DMS 273 treated with DMSO at 0.1 percent for 48 hours (cell line): ENCODE data around the gene HPSE.
"Not testable (repeated sequence)": the region's sequence is repeated elsewhere in the genome, so short reads cannot be mapped to it uniquely, and the experiment has no call there.

Source experiments
- DNase-seq: peaks from one replicate; lab custom pipeline; 2025; lab: John Stamatoyannopoulos, UW

The HPSE gene

DNA sequence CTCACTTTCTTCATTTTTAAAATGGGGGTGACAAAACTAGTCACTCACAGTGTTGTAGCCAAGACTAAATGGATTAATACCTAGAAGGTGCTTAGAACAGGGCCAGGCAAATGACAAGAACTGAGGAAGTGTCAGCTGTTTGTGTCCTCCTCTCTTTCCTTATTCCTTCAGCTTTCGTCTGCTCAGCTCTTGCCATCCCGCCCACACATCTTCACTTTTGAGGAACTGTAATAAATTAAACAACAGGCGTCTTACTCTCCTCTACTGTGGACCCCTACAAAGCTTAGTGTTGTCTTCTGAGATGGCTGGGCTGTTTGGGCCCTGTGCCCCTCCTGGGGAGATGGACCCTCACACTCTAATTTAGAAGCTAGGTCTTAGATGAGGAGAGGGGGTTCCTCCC, 2.7 kb downstream of the HPSE start:
- no peak for DNase-seq

DNA sequence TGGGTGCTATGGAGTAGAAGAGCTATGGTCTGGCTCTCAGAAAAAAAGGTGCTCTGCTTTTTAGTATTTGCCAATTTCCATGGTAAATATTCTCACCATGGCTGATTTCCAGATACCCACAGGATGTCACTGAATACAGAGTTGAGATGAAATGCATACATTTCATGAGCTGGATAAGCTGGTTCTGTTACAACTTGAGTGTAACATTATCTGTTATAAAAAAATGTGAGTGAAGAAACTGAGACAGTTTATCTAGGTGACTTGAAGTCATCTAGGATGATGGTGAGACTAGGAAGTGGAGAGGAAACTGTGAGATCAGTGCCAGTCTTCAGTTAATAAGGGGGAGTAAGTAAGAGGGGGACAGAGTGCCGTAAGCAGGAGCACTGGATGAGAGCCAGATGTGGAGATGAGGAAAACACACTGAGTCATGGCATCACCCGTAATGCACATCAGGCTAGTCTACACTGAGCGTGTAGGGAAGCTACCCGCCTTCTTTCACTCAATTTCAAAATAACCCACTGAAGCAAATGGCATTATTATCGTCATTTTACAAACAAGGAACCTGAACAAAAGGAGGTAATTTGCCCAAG, 5.0 kb downstream of the HPSE start:
- DNase-seq: no peak

DNA sequence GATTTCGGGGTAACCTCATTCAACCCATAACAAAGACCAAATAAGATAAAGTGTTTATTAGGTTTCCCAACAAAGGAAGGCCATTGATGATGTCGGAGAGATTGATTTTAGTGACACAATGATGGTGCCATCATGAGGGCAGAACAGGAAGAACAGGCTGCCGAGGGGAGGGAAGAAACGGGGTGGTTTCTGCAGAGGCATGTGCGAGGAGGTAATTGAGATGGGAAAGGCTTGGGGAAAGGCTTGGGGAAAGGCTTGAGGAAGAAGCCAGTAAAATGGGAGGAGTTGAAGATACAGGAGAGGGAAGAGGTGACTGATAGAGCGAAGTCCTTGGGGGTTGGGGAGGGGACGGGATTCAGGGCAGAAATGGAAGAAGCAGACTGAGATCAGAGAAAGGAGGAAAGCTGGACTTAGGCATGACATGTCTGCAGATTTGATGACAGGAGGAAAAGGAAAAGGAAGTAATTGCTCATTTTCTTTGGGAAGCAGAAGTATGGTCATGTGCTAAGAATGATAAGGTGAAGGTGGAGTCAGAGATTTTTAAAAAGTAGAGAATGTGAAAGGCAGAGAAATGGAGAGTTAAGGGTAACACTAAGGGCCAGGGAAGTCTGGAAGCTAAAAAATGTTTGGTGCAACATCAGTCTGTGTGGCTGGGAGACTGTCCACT, 6.0 kb downstream of the HPSE start:
- DNase-seq: no peak

DNA sequence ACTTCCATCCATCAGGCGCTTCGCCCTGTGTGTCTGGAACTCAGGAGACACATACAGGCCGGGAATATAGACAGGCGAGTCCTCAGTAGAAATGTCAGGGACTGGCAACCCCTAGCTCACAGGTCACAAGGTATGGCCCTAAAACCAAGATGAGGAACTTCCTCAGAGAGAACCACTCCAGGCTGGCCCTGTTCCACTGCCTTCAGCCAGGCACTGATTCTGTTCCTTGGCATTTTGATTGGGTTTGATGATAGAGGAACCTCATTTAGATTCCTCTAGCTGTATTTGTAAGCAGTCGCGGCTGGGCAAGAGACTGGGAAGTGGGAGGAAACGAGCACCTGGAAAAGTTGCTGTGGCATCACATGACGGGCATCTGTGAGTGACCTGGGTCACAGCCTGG, 8.1 kb downstream of the HPSE start:
- no peak for DNase-seq

DNA sequence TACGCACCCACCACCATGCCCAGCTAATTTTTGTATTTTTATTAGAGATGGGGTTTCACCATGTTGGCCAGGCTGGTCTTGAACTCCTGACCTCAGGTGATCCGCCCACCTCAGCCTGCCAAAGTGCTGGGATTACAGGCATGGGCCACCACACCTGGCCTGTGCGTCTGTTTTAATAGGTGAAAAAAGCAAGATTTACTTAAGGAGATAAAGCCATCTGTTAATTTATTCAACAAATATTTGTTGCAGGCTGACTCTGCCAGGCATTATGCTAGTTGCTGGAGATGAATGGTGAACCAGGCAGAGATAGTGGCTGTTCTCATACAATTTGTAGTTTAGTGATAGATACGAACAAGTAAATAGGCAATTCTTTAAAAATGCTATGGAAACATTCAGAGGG, 9.3 kb downstream of the HPSE start:
- DNase-seq: not testable (repeated sequence)

DNA sequence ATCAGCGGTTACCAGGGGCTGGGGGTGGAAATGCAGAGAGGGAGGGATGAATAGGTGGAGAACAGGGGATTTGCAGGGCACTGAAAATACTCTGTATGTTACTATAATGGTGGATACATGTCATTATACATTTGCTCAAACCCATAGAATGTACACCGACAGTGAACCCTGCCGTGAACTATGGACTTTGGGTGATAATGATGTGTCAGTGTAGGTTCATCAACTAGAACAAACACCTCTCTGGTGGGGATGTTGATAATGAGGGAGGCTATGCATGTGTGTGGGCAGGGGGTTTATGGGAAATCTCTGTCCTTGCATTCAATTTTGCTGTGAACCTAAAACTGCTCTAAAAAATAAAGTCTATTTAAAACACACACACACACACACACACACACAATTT, 11.5 kb downstream of the HPSE start:
- DNase-seq: no peak

DNA sequence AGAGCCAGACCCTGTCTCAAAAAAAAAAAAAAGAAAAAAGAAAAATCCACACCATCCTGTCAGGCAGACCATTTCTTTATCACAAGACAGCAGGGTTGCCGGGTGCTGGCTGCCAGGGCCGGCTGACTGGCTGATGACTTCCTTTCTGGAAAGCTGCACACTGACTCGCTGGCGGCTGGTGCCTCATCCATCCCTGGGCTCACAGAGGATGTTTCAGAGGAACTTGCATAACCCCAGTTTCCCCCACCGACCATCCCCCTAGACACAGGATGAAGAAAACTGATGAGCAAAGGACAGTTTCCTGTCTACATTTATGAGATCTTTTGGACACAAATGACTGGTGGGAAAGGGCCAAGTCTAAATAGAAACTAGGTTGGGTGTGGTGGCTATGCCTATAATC, 14.1 kb downstream of the HPSE start:
- DNase-seq: no peak

DNA sequence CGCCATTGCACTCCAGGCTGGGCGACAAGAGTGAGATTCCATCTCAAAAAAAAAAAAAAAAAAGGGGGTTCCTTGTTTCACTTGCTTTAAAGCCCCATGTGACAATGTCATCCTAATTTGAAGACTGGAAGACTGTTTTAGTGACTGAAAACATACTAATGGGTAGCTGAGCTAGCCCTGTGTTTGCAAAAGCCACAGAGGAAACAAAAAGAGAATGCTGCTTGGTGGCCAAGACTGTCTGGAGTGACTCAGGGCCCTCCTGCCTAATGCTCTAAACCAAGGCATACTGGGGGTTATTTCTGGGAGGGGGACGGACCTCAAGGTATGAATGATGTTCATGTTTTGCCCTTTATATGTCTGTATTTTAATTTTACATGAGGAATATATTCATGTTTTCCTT, 16.0 kb downstream of the HPSE start:
- DNase-seq: no peak

DNA sequence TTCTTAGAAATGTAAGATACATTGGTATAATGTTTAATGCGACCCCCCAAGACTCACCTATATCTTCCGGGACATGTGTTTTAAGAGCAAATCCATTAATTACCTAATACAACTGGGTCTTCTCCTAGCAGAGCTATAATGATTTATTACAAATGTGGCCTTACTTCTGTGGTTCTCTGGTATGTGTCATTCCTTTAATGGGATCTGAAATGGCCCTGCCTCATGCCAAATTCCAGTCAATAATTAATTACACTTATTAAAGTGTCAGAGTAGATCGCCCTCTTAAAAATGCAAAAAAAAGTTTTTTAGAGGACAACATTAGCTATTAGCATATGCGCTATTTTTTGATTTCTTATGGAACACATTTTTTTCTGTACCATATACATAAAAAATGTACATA, 17.0 kb downstream of the HPSE start:
- DNase-seq: no peak

DNA sequence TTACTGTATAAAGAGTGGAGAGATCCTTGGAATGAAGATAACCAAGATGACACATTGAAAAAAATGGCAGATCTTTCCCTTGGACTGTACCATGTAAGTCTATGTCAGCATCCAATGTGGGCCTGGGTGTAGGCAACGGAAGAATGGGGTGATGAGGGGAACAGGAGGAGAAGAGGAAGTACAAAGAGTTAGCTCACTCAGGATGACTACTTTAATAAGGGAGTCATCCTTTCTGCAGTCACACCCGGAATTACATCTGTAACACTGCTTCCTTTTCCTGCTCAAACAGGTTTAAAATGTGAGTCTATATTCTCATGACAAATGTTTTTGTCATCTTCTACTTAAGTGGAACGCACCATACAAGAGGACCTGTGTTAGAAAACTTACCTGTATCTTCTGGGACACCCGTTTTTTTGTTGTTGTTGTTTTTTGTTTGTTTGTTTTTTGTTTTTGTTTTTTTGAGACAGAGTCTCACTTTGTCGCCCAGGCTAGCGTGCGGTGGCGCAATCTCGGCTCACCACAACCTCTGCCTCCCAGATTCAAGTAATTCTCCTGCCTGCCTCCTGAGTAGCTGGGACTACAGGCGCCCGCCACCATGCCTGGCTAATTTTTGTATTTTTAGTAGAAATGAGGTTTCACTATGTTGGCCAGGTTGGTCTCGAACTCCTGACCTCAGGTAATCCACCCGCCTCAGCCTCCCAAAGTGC, 18.0 kb downstream of the HPSE start:
- DNase-seq: no peak

DNA sequence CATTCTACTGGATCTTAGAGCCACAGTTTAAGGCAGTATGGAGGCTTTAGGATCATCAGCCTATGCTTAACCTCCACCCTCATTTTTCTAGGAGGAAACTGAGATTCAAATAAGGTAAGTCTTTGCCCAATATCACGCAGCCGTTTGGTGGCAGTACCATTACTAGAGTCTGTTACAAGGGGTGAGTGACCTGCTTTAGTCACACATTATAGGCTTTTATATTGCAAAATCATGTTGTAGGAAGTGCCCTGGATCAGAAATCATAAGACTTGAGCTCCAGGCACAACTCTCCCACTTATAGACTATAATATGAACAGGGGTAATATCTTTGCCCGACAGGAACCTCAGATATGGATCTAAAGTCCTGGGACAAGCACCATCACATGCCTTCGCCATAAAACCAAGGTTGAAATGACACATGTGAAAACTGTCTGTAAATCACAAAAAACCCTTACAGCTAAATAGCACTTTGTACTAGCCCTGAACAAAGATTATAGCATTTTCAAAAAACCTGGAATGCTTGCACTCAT, 19.2 kb downstream of the HPSE start:
- DNase-seq: no peak

DNA sequence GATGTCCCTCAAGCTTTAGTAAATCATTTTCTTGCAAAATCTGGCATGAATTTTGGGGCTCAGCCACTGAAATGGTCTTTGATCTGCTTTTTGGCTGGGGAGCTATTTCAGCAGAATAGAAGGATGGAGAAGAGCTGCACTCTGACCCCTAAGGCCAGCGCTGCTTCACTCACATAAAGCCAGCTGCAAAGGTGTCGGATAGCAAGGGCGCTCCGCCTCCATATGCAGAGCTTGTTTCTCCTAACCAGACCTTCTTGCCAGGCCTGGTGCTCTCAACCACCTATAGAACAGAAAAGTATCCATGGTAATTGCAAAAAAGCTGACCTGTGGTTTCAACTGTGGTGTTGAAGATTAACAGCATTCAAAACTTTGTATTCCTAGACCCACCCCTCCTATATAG, 26.0 kb downstream of the HPSE start:
- DNase-seq: no peak

DNA sequence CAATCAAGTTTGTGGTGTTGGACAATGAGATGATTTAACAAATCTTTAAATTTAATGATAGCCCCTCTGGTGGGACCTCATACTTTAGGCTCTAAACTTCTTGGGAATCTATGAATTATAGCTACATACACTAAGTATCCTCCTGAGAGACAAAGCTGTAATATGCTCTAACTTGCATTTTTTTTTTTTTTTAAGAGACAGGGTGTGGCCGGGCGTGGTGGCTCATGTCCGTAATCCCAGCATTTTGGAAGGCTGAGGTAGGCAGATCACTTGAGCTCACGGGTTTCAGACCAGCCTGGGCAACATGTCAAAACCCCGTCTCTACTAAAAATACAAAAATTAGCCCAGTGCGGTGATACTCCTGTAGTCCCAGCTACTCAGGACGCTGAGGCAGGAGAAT, 26.7 kb downstream of the HPSE start:
- DNase-seq: no peak

DNA sequence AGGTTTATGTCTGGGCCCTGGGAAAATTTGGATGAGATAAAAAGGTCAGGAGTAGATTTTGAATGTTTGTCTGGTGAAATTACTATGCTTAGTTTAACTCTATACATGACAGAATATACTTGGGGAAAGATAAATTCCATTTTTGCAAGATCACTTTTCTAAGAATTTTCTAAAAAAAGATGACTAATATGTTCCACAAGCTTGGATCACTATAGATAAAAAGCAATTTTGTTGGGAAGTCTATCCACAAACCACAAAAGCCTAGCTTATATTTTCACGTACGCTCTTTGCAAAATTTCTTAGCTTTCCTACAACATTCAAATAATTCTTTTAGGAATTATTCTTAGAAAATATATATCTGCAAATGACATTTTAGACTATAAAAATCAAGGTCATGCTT, 29.5 kb downstream of the HPSE start:
- no peak for DNase-seq

DNA sequence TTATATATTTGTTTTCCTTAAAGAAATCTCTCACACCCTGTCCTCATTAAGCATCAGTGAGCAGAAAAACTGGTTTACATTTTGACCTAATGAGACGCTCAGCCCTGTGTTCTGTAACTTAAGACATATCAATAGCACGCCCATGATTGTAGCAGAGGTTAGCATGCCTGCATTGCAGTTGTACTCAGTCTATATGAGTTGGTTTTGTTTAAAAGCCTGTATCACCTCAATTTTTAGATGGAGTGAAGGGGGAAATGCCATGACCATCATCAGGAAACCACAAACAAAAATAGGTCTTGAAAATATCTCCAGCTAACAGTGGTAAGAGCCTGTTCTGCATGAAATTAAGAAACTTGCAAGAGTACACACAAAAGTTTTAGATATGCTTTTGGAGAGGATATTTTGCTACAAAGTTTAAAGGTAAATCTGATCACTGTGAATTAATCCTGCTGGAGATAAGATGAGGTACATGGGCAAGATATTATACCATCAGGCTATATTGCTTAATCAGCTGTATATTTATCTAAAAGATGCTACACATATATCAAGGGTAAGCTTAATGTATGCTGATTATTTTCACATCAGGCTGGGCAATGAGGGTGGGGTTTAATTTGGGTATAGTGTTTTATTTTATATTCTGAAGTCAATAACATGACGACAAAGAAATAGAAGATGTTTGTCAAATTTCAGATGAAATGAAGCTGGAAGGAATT, 36.9 kb downstream of the HPSE start:
- no peak for DNase-seq

DNA sequence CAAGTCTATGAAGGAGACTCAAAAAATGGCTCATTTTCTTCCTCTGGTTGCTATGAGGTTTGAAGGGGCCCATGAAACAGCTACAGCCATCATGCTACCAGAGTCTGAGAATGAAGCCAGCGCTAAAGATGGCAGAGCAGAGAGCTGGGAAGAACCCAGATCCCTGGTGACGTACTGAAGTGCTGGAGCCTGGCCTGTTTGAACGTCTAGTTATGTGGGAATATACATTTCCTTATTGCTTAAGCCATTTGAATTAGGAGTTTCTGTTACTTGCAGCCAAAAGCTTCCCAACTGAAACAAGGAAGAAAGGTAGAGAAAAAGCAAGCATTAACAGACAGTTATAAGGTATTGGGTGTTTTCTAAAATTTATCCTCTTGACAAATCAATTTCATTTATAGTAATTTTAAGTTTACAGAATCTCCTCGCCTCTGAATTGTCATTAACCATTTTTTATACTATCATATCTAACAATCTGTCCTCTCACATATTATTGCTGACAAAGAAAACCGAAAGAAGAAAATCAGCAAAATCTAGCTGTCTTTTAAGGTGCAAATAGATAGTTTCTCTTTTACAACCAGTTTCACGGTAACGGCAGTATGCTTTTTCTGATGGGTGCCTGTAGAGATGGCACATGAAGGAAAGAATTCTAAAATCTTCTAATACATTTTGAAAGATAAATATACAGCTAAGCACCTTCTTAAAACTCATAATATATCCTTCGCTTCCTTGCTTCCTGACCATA, 41.2 kb downstream of the HPSE start:
- DNase-seq: no peak

DNA sequence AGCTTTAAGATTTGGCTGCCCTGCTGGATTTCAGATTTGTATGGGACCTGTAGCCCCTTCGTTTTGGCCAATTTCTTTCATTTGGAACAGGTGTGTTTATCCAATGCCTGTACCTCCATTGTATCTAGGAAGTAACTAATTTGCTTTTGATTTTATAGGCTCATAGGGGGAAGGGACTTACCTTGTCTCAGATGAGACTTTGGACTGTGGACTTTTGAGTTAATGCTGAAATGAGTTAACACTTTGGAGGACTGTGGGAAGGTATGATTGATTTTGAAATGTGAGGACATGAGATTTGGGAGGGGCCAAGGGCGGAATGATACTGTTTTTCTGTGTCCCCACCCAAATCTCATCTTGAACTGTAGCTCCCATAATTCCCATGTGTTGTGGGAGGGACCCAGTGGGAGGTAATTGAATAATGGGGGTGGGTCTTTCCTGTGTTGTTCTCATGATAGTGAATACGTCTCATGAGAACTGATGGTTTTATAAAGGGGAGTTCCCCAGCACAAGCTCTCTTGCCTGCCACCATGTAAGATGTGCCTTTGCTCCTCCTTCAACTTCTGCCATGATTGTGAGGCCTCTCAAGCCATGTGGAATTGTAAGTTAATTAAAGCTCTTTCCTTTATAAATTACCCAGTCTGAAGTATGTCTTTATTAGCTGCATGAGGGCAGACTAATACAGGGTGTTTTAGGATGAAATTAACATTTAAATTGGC, 44.4 kb downstream of the HPSE start:
- not testable (repeated sequence) for DNase-seq

DNA sequence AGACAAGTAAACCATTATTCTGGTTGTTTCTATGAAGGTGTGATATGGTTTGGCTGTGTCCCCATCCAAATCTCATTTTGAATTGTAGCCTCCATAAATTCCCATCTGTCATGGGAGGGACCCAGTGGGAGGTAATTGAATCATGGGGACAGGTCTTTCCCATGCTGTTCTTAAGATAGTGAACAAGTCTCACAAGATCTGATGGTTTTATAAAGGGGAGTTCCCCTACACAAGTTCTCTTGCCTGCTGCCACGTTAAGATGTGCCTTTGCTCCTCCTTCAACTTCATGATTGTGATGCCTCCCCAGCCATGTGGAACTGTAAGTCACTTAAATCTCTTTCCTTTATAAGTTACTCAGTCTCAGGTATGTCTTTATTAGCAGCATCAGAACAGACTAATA, 46.3 kb downstream of the HPSE start:
- DNase-seq: not testable (repeated sequence)

DNA sequence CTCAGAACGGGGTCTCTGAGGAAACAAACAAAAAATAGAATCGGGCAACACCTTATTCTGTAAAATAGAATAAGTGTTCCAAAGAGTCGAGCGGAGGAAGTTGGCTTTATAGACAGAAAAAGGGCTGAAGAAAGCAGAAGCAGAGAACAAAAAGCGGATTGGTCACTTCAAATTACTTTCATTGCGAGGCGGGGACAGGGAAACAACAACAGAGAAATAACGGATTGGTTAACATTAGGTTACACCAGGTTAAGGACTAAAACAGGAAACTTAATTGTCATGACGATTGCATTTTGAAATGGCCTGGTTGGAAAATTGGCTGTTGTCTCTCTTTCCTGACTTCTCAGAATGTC, 49.6 kb downstream of the HPSE start:
- no peak for DNase-seq

DNA sequence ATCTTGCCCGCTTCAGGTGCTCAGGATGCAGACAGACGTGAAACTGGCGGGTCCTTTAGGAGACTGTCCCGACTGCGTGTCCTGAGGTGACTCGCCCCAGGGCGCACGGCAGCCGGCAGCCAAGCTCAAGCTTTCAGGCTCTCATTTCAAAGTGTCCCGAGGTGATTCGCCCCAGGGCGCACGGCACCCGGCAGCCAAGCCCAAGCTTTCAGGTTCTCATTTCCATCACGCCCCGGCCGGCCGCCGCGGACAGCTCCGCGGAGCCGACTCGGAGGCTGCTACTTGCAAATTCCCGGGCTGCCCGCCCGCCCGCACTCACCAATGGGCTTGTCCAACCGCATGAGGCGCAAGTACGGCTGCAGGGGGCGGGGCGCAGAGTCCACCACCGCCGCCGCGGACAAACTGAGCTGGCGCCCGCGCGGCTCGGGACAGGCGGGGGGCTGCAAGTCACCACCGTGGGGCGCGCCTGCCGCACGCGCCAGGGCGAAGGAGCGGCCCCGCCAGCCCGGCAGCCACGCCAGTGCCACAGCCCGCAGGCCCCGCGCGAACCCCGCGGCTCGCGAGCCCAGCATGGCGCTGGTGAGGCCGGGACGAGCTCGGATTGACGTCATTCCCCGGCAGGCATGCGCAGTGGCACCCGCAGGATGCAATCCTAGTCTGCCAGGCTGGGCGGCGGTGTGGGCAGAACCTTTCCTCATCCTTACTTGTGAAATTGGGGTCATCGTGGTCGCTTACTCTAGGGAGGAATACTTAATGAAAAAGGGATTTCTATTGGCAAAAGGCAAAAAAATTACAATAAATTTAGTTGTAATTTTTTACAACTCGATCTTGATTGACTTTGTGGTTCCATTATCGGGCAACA, 50.2 kb downstream of the HPSE start, which contains the start of gene COQ2:
Gene COQ2 (minus strand): TSS at position 606 of the 862 bp plus-strand sequence. CDS start 34 bp downstream, at position 572.
- DNase-seq: peak; percentile 39
